Measurements from ENCODE around the gene ACOT2.
"Not testable (repeated sequence)": the region's sequence is repeated elsewhere in the genome, so short reads cannot be mapped to it uniquely, and the experiment has no call there.

The ACOT2 gene

GRCh38 chr14:73567951-73568885 lies 795 bp upstream of the ACOT2 start:
- DNase-seq (ENCODE audit: low read depth): peak; percentile 54

- not testable (repeated sequence) for DNase-seq (ENCODE audit: low read depth)
These were observed 178 bp upstream of the ACOT2 start for GRCh38 chr14:73568886-73569184.

GRCh38 chr14:73570913-73571312 lies 1.9 kb downstream of the ACOT2 start:
- peak; percentile 31 for DNase-seq (ENCODE audit: low read depth)

GRCh38 chr14:73573034-73573433 lies 4.0 kb downstream of the ACOT2 start:
- not testable (repeated sequence) for DNase-seq (ENCODE audit: low read depth)

GRCh38 chr14:73573740-73574139 lies 4.7 kb downstream of the ACOT2 start:
- DNase-seq (ENCODE audit: low read depth): not testable (repeated sequence)

GRCh38 chr14:73574251-73574650 lies 5.2 kb downstream of the ACOT2 start:
- not testable (repeated sequence) for DNase-seq (ENCODE audit: low read depth)

- no peak for DNase-seq (ENCODE audit: low read depth)
These were observed 7.4 kb downstream of the ACOT2 start for GRCh38 chr14:73576391-73576790.

- DNase-seq (ENCODE audit: low read depth): not testable (repeated sequence)
These were observed 8.2 kb downstream of the ACOT2 start for GRCh38 chr14:73577214-73577613.

GRCh38 chr14:73582102-73582979 lies 13.3 kb downstream of the ACOT2 start:
- not testable (repeated sequence) for DNase-seq (ENCODE audit: low read depth)

- DNase-seq (ENCODE audit: low read depth): no peak
These were observed 19.7 kb downstream of the ACOT2 start for GRCh38 chr14:73588695-73589094.

- DNase-seq (ENCODE audit: low read depth): no peak
These were observed 20.1 kb downstream of the ACOT2 start for GRCh38 chr14:73589116-73589515.

- DNase-seq (ENCODE audit: low read depth): not testable (repeated sequence)
These were observed 21.6 kb downstream of the ACOT2 start for GRCh38 chr14:73590673-73591004.

- peak; percentile 38 for DNase-seq (ENCODE audit: low read depth)
These were observed 22.9 kb downstream of the ACOT2 start, which contains the start of gene ACOT4 for GRCh38 chr14:73591690-73592449. Gene ACOT4, plus strand, starts transcription at chr14:73591873. Its CDS starts 87 bp downstream, at chr14:73591960.

- no peak for DNase-seq (ENCODE audit: low read depth)
These were observed 25.5 kb downstream of the ACOT2 start for GRCh38 chr14:73594491-73594890.

GRCh38 chr14:73599499-73599898 lies 30.5 kb downstream of the ACOT2 start:
- DNase-seq (ENCODE audit: low read depth): no peak

GRCh38 chr14:73602994-73603393 lies 34.0 kb downstream of the ACOT2 start:
- no peak for DNase-seq (ENCODE audit: low read depth)

- no peak for DNase-seq (ENCODE audit: low read depth)
These were observed 37.3 kb downstream of the ACOT2 start for GRCh38 chr14:73606271-73606670.

- DNase-seq (ENCODE audit: low read depth): no peak
These were observed 38.2 kb downstream of the ACOT2 start for GRCh38 chr14:73607241-73607640.

GRCh38 chr14:73610687-73611086 lies 41.7 kb downstream of the ACOT2 start:
- no peak for DNase-seq (ENCODE audit: low read depth)

GRCh38 chr14:73612339-73613045 lies 43.5 kb downstream of the ACOT2 start, which contains the start of gene ACOT6:
Gene ACOT6, plus strand, starts transcription at chr14:73612517. Its CDS starts 55 bp downstream, at chr14:73612572.
- peak; percentile 72 for DNase-seq (ENCODE audit: low read depth)

- peak; percentile 8 for DNase-seq (ENCODE audit: low read depth)
These were observed 44.0 kb downstream of the ACOT2 start for GRCh38 chr14:73613046-73613383.

Measured in fibroblast of gingiva (primary cell).